Lower leg skin (tissue), 4 donors: ENCODE data around the gene SLC6A3. TPM values are rescaled to one million over a fixed set of nuclear protein-coding genes. Genes with fewer than 3 reads are reported as not detected.

ENCODE experiments used
- DNase-seq, 2 donors: peaks; one replicate each; pipeline ENCODE4 v3.0.0-alpha.2; 2019; ENCODE audit warnings: low spot score in 2 of 2
- H3K4me3 ChIP-seq: fragments of 200-600 bp; sonication (generic); 2 replicates; pipeline ENCODE4 v1.5.1; 2017; ENCODE audit warnings: mild to moderate bottlenecking, low read depth; ENCODE audit not compliant: poor library complexity, severe bottlenecking
- CTCF ChIP-seq, 3 donors: fragments of 450-650 bp; IDR thresholded peaks; one replicate each; pipeline ENCODE4 v1.5.1; 2016; ENCODE audit warnings: antibody characterized with exemption in 3 of 3, mild to moderate bottlenecking in 3 of 3, moderate library complexity in 2 of 3
- POLR2A ChIP-seq, 2 donors: fragments of 450-650 bp; IDR thresholded peaks; one replicate each; pipeline ENCODE4 v1.6.1; 2016 to 2017; ENCODE audit warnings: antibody characterized with exemption in 2 of 2, mild to moderate bottlenecking in 1 of 2, moderate library complexity in 1 of 2
- WGBS, 2 donors: methylation state at CpG; one replicate each; pipeline ENCODE4 v1.1.5; 2018; 5-methylcytosine and 5-hydroxymethylcytosine counted together
- intact Hi-C: fragments of 100-400 bp; cut with DNase I; formaldehyde crosslinking; loops from one replicate; pipeline ENCODE4 v1.15.0; 2023; ENCODE audit warnings: low total_unique reads
- total RNA-seq, 4 donors: library from RNA; depleted of rRNA; stranded (reverse); fragments of >200 nt; gene quantifications; one replicate each; pipeline ENCODE4 v1.1.0, GENCODE V29; 2016

SLC6A3 gene
- total RNA-seq, 4 donors from 2014 or later: not detected

- 69 to 78% methylated on average over 10 to 14 of the region's 14 CpGs for WGBS, 2 donors
- intact Hi-C loops: no loop called here
- no peak for DNase-seq
- TF ChIP-seq POLR2A (IDR thresholded peaks at IDR 0.05): no peak
- TF ChIP-seq CTCF (IDR thresholded peaks at IDR 0.05): no peak
- no peak overlapping the region for H3K4me3 ChIP-seq
Observed at GRCh38 chr5:1488882-1489680, 43.8 kb upstream of the SLC6A3 start.

GRCh38 chr5:1487079-1487764 is 42.0 kb upstream of the SLC6A3 start:
- TF ChIP-seq CTCF (IDR thresholded peaks at IDR 0.05) (no peak), POLR2A (IDR thresholded peaks at IDR 0.05) (no peak)
- DNase-seq: no peak
- no peak overlapping the region for H3K4me3 ChIP-seq
- WGBS, 2 donors: 90 to 94% methylated on average over 26 to 27 of the region's 27 CpGs
- intact Hi-C loops: no loop called here

GRCh38 chr5:1486271-1486670 is 41.0 kb upstream of the SLC6A3 start:
- no peak for DNase-seq
- intact Hi-C loops: no loop called here
- WGBS, 2 donors: 94 to 97% methylated on average over 12 to 13 of the region's 13 CpGs
- H3K4me3 ChIP-seq: no peak overlapping the region
- no peak for TF ChIP-seq POLR2A (IDR thresholded peaks at IDR 0.05)
- TF ChIP-seq CTCF (IDR thresholded peaks at IDR 0.05): no peak

- TF ChIP-seq POLR2A (IDR thresholded peaks at IDR 0.05) (no peak), CTCF (IDR thresholded peaks at IDR 0.05) (no peak)
- H3K4me3 ChIP-seq: no peak overlapping the region
- DNase-seq: no peak
- intact Hi-C loops: no loop called here
- 91 to 92% methylated on average over 13 of the region's 15 CpGs for WGBS, 2 donors
Observed at GRCh38 chr5:1485579-1486118, 40.4 kb upstream of the SLC6A3 start.

GRCh38 chr5:1484730-1485578 is 39.7 kb upstream of the SLC6A3 start:
- TF ChIP-seq POLR2A (IDR thresholded peaks at IDR 0.05): no peak
- TF ChIP-seq CTCF (IDR thresholded peaks at IDR 0.05): no peak
- WGBS, 2 donors: 90 to 92% methylated on average over 20 of the region's 20 CpGs
- no peak overlapping the region for H3K4me3 ChIP-seq
- intact Hi-C loops: no loop called here
- no peak for DNase-seq
